ENCODE measurements around the gene ALPI. TPM values are rescaled to one million over a fixed set of nuclear protein-coding genes. Genes with fewer than 3 reads are reported as not detected.
A peak's percentile ranks its signal among the peaks of the same experiment; 100 is the strongest.

The ALPI gene
- total RNA-seq, 5 donors from 2014 or later (not counting 1 experiment from before 2014, with no cell fraction given) = not detected

DNA sequence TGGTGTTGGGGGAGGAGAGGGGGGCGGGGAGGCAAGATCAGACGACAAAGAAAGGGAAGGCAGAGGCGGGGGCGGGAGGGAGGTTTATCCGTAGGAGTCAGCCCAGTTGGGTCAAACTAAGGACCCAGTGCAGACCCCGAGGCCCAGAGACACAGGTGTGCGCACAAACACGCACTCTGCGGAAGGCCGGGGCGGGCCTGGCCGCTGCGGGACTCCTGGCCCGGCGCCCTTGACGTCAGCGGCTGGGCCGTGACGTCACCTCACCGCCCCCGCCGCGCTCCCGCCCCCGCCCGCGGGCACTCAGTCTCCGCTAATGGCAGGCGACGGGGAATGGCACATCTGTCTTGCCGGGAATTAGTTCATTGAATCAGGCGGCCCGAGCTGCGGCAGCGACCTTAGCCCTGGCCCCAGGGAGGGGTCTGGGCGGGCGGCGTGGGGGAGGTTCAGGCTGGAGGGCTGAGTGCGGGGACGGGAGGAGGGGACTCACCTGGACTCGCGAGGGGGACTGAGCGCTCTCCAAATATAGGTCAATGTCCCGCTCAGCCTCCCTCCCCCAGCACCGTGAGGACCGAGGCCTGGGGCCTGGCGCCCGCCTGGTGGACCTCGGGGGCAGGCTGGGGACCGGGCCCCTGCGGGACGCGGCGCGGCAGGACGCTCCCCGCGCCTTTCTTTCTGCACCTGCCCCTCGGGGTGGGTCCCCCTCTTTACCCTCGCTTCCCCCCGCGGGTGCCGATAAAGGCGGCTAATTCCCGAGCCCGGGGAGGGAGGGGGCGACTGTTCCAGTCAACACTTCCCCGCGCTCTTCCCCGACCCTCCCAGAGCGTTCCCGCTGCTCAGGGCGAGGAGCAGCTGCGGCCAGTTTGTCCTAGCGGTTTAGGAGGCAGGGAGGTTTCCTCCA is 47.2 kb downstream of the ALPI start:
- POLR2A ChIA-PET = no interaction called here
- H3K27me3 Mint-ChIP-seq = peaks cover 31 to 65% of the 10 kb centered on the region in 2 donors
- Histone ChIP-seq H3K4me3 (ENCODE audit: control insufficient read depth in 1 of 2, extremely low read depth in 1 of 2, low read length in 1 of 2) (peak overlapping the region; percentile 10 to 27), H3K27ac (ENCODE audit: low read length) (no peak overlapping the region), H3K36me3 (ENCODE audit: control insufficient read depth in 2 of 2, extremely low read depth in 1 of 2, insufficient read depth in 1 of 2, low read length in 1 of 2) (no peaks in the 10 kb centered on the region), H3K27me3 (replicated peaks in 1 of 2; ENCODE audit: control insufficient read depth in 2 of 2, extremely low read depth in 1 of 2, insufficient read depth in 2 of 2, low read length in 1 of 2) (peaks cover 3 to 80% of the 10 kb centered on the region in 2 experiments), H3K9me3 (no peaks in the 10 kb centered on the region), H3K4me1 (ENCODE audit: control insufficient read depth in 1 of 2, extremely low read depth in 1 of 2, insufficient read depth in 2 of 2, low read length in 2 of 2) (peaks cover 0 to 14% of the 10 kb centered on the region in 2 experiments)
- peak in 3 of 4 experiments; percentile 39 to 85 (median 46) for ATAC-seq (replicated peaks in 1 of 4)
- peaks cover 6 to 12% (median 8%) of the 10 kb centered on the region in 3 donors for H3K4me1 Mint-ChIP-seq
- peak overlapping the region; percentile 34 to 75 (median 37) for H3K4me3 Mint-ChIP-seq
- no peak overlapping the region for H3K27ac Mint-ChIP-seq
- no peaks in the 10 kb centered on the region for H3K9me3 Mint-ChIP-seq
- 2% methylated on average over 49 of the region's 75 CpGs for WGBS (ENCODE audit: insufficient coverage)
- peak in 30 of 35 experiments; percentile 15 to 75 (median 42) for DNase-seq
- H3K36me3 Mint-ChIP-seq = no peaks in the 10 kb centered on the region
- CTCF ChIA-PET = no interaction called here

DNA sequence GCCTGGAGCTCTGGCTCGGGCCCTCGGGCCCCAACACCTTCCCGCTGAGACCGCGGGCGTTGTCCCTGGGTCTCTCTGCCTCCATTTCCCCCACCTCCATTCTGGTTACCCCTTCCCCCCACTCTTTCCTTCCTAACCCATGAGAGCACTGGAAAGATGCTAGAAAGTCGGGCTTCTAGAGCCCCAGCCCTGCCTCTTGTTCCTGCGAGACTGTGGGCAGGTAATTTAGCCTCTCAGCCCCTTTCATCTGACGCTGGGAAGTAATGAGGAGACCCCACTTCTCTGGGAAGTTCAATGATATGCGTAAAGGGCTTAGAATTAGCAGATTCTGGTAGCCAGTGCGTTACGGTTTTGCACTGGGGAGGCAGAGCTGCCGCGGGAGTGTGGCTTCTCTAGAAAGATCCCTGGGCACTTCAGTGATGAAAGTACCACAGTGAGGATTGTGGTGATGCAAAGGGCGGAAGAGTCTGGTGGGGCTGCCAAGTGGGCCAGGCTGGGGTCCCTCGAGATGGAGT is 47.9 kb downstream of the ALPI start:
- no peak overlapping the region for H3K27ac ChIP-seq (ENCODE audit: low read length)
- no peaks in the 10 kb centered on the region for H3K9me3 ChIP-seq
- peak overlapping the region in 1 of 2 donors; percentile 27 for H3K4me3 ChIP-seq (ENCODE audit: control insufficient read depth in 1 of 2, extremely low read depth in 1 of 2, low read length in 1 of 2)
- Mint-ChIP-seq H3K27me3 (peaks cover 33 to 65% of the 10 kb centered on the region in 2 donors), H3K4me3 (peak overlapping the region; percentile 13 to 75 (median 34)), H3K27ac (no peak overlapping the region), H3K9me3 (no peaks in the 10 kb centered on the region), H3K4me1 (peaks cover 6 to 12% (median 8%) of the 10 kb centered on the region in 3 donors), H3K36me3 (no peaks in the 10 kb centered on the region)
- peaks cover 0 to 14% of the 10 kb centered on the region in 2 experiments for H3K4me1 ChIP-seq (ENCODE audit: control insufficient read depth in 1 of 2, extremely low read depth in 1 of 2, insufficient read depth in 2 of 2, low read length in 2 of 2)
- ChIA-PET CTCF (no interaction called here), POLR2A (no interaction called here)
- DNase-seq = no peak
- ATAC-seq (replicated peaks in 1 of 4) = no peak
- H3K27me3 ChIP-seq (replicated peaks in 1 of 2; ENCODE audit: control insufficient read depth in 2 of 2, extremely low read depth in 1 of 2, insufficient read depth in 2 of 2, low read length in 1 of 2) = peaks cover 3 to 78% of the 10 kb centered on the region in 2 experiments
- 7% methylated on average over 14 of the region's 16 CpGs for WGBS (ENCODE audit: insufficient coverage)
- H3K36me3 ChIP-seq (ENCODE audit: control insufficient read depth in 2 of 2, extremely low read depth in 1 of 2, insufficient read depth in 1 of 2, low read length in 1 of 2) = no peaks in the 10 kb centered on the region

- Mint-ChIP-seq H3K36me3 (no peaks in the 10 kb centered on the region), H3K4me3 (peak overlapping the region in 1 of 3 donors; percentile 75), H3K4me1 (peaks cover 6 to 12% (median 8%) of the 10 kb centered on the region in 3 donors), H3K9me3 (no peaks in the 10 kb centered on the region), H3K27me3 (peaks cover 38 to 65% of the 10 kb centered on the region in 2 donors), H3K27ac (no peak overlapping the region)
- ATAC-seq (replicated peaks in 1 of 4) (no peak), DNase-seq (no peak)
- 100% methylated on average over 1 of the region's 2 CpGs for WGBS (ENCODE audit: insufficient coverage)
- Histone ChIP-seq H3K36me3 (ENCODE audit: control insufficient read depth in 2 of 2, extremely low read depth in 1 of 2, insufficient read depth in 1 of 2, low read length in 1 of 2) (no peaks in the 10 kb centered on the region), H3K27ac (ENCODE audit: low read length) (no peak overlapping the region), H3K4me3 (ENCODE audit: control insufficient read depth in 1 of 2, extremely low read depth in 1 of 2, low read length in 1 of 2) (no peak overlapping the region), H3K27me3 (replicated peaks in 1 of 2; ENCODE audit: control insufficient read depth in 2 of 2, extremely low read depth in 1 of 2, insufficient read depth in 2 of 2, low read length in 1 of 2) (peaks cover 3 to 73% of the 10 kb centered on the region in 2 experiments), H3K9me3 (no peaks in the 10 kb centered on the region), H3K4me1 (ENCODE audit: control insufficient read depth in 1 of 2, extremely low read depth in 1 of 2, insufficient read depth in 2 of 2, low read length in 2 of 2) (peaks cover 0 to 14% of the 10 kb centered on the region in 2 experiments)
- CTCF ChIA-PET = no interaction called here
- POLR2A ChIA-PET = no interaction called here
These were observed 48.5 kb downstream of the ALPI start for GRCh38 chr2:232504438-232504837.

DNA sequence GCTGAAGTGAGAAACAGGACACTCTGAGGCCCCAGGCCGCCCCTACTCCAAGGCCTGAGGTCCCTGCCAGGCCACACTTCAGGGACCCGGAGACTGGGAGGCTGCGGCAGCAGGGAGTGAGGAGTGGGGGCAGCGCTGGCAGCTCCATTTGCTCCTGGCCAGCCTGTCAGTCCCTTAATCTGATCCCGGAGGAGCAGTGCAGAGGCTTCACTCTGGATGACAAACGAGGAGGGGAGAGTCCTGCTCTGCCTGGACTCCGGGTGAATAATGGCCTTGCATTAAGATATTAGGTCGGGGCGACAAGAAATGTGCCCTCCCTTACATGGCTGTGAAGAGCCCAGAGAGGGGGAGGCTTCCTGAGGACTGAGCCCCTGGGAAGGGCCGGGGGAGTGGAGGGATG is 49.9 kb downstream of the ALPI start:
- Histone ChIP-seq H3K4me3 (ENCODE audit: control insufficient read depth in 1 of 2, extremely low read depth in 1 of 2, low read length in 1 of 2) (no peak overlapping the region), H3K27me3 (replicated peaks in 1 of 2; ENCODE audit: control insufficient read depth in 2 of 2, extremely low read depth in 1 of 2, insufficient read depth in 2 of 2, low read length in 1 of 2) (peaks cover 3 to 60% of the 10 kb centered on the region in 2 experiments), H3K27ac (ENCODE audit: low read length) (no peak overlapping the region), H3K36me3 (ENCODE audit: control insufficient read depth in 2 of 2, extremely low read depth in 1 of 2, insufficient read depth in 1 of 2, low read length in 1 of 2) (no peaks in the 10 kb centered on the region), H3K9me3 (no peaks in the 10 kb centered on the region), H3K4me1 (ENCODE audit: control insufficient read depth in 1 of 2, extremely low read depth in 1 of 2, insufficient read depth in 2 of 2, low read length in 2 of 2) (peaks cover 0 to 14% of the 10 kb centered on the region in 2 experiments)
- ChIA-PET CTCF (interaction anchor here in 1 of 2 donors (0.6 kb wide), 1 partner anchor 655 kb away, joined by 3 read pairs; no protein-coding TSS in a partner anchor), POLR2A (no interaction called here)
- no peak overlapping the region for H3K4me3 Mint-ChIP-seq
- DNase-seq = no peak
- no peaks in the 10 kb centered on the region for H3K9me3 Mint-ChIP-seq
- 46% methylated on average over 10 of the region's 10 CpGs for WGBS (ENCODE audit: insufficient coverage)
- H3K36me3 Mint-ChIP-seq = no peaks in the 10 kb centered on the region
- ATAC-seq (replicated peaks in 1 of 4) = no peak
- no peak overlapping the region for H3K27ac Mint-ChIP-seq
- peaks cover 6 to 12% (median 8%) of the 10 kb centered on the region in 3 donors for H3K4me1 Mint-ChIP-seq
- peaks cover 37 to 54% of the 10 kb centered on the region in 2 donors for H3K27me3 Mint-ChIP-seq

DNA sequence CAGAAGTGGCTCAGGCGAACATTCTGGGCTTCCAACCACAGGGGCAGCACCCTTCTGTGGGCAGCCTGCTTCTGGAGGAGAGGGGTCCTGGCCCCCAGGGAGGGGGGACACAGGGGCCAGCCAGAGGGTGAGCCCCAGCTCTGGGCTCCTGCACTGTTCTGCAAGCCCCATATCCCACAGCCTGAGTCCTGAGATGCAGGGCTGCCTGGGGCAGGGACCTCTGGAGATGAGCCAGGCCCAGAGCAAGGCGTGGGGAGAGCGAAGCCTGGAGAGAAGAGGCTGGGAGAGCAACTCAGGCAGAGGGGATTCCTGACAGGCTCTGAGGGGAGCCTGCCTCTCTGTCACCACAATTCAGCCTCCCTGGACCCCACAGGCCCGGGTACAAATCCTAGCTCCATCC is 50.8 kb downstream of the ALPI start:
- H3K36me3 Mint-ChIP-seq = no peaks in the 10 kb centered on the region
- H3K9me3 Mint-ChIP-seq = no peaks in the 10 kb centered on the region
- Histone ChIP-seq H3K36me3 (ENCODE audit: control insufficient read depth in 2 of 2, extremely low read depth in 1 of 2, insufficient read depth in 1 of 2, low read length in 1 of 2) (no peaks in the 10 kb centered on the region), H3K4me3 (ENCODE audit: control insufficient read depth in 1 of 2, extremely low read depth in 1 of 2, low read length in 1 of 2) (no peak overlapping the region), H3K27me3 (replicated peaks in 1 of 2; ENCODE audit: control insufficient read depth in 2 of 2, extremely low read depth in 1 of 2, insufficient read depth in 2 of 2, low read length in 1 of 2) (peaks cover 3 to 55% of the 10 kb centered on the region in 2 experiments), H3K9me3 (no peaks in the 10 kb centered on the region), H3K27ac (ENCODE audit: low read length) (no peak overlapping the region), H3K4me1 (ENCODE audit: control insufficient read depth in 1 of 2, extremely low read depth in 1 of 2, insufficient read depth in 2 of 2, low read length in 2 of 2) (peaks cover 0 to 14% of the 10 kb centered on the region in 2 experiments)
- ATAC-seq (replicated peaks in 1 of 4) (no peak), DNase-seq (no peak)
- no peak overlapping the region for H3K27ac Mint-ChIP-seq
- peaks cover 6 to 12% (median 8%) of the 10 kb centered on the region in 3 donors for H3K4me1 Mint-ChIP-seq
- WGBS (ENCODE audit: insufficient coverage) = 71% methylated on average over 2 of the region's 4 CpGs
- CTCF ChIA-PET = interaction anchor here in 1 of 2 donors (0.6 kb wide), 1 partner anchor 14 kb away, joined by 3 read pairs; no protein-coding TSS in a partner anchor
- H3K27me3 Mint-ChIP-seq = peaks cover 37 to 46% of the 10 kb centered on the region in 2 donors
- POLR2A ChIA-PET = no interaction called here
- no peak overlapping the region for H3K4me3 Mint-ChIP-seq

DNA sequence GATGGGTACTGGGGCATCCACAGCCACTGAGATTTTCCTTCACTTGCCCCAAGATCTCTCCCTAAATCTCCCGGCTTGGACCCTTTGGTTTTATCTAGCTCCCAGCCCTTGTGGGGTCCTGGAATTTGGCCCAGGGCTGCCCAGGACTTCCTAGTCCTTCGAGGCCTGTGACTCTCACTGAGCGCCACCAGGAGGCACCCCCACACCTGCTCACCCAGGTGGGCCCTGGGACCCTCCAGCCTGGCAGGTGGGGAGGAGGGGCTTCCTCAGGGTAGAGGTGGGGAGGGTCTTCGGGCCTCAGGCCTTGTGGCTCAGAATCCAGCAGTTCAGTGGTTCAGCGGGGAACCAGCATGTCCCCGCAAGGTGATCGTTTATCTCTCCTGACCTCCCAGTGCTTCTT is 52.3 kb downstream of the ALPI start:
- no CpG with 5 or more reads among the region's 7 CpGs for WGBS (ENCODE audit: insufficient coverage)

More for the DNA sequence above, 52.3 kb downstream of the ALPI start:
- no peak for ATAC-seq (replicated peaks in 1 of 4)
- Histone ChIP-seq H3K9me3 (no peaks in the 10 kb centered on the region), H3K27ac (ENCODE audit: low read length) (no peak overlapping the region), H3K4me1 (ENCODE audit: control insufficient read depth in 1 of 2, extremely low read depth in 1 of 2, insufficient read depth in 2 of 2, low read length in 2 of 2) (peaks cover 0 to 5% of the 10 kb centered on the region in 2 experiments), H3K4me3 (ENCODE audit: control insufficient read depth in 1 of 2, extremely low read depth in 1 of 2, low read length in 1 of 2) (no peak overlapping the region), H3K27me3 (replicated peaks in 1 of 2; ENCODE audit: control insufficient read depth in 2 of 2, extremely low read depth in 1 of 2, insufficient read depth in 2 of 2, low read length in 1 of 2) (peaks cover 3 to 59% of the 10 kb centered on the region in 2 experiments), H3K36me3 (ENCODE audit: control insufficient read depth in 2 of 2, extremely low read depth in 1 of 2, insufficient read depth in 1 of 2, low read length in 1 of 2) (no peaks in the 10 kb centered on the region)
- no peak for DNase-seq
- ChIA-PET POLR2A (no interaction called here), CTCF (no interaction called here)
- Mint-ChIP-seq H3K36me3 (no peaks in the 10 kb centered on the region), H3K4me3 (no peak overlapping the region), H3K27ac (no peak overlapping the region), H3K27me3 (peaks cover 31 to 44% of the 10 kb centered on the region in 2 donors), H3K4me1 (peaks cover 0 to 8% (median 3%) of the 10 kb centered on the region in 3 donors), H3K9me3 (no peaks in the 10 kb centered on the region)
